Measurements from ENCODE around the gene PGRMC2.

PGRMC2 gene

GRCh38 chr4:128287141-128287870 is at the start of gene PGRMC2:
Gene PGRMC2 (minus strand): TSS chr4:128287813. CDS start chr4:128287790, 23 bp downstream.
- Histone ChIP-seq H3K36me3 (ENCODE audit: control insufficient read depth, insufficient read depth, low read length) (no peaks in the 10 kb centered on the region), H3K4me1 (ENCODE audit: control insufficient read depth, insufficient read depth, low read length) (peaks cover 5% of the 10 kb centered on the region), H3K9ac (ENCODE audit: low read length) (peak within 1 kb of the TSS; percentile 71), H3K27ac (ENCODE audit: low read depth, low read length) (peak within 1 kb of the TSS; percentile 95), H3K27me3 (ENCODE audit: control insufficient read depth, insufficient read depth, low read length) (no peaks in the 10 kb centered on the region), H3K4me3 (ENCODE audit: low read length) (peak within 1 kb of the TSS; percentile 91)

GRCh38 chr4:128335541-128335940 is 47.9 kb upstream of the PGRMC2 start:
- H3K27me3 ChIP-seq (ENCODE audit: control insufficient read depth, insufficient read depth, low read length): no peaks in the 10 kb centered on the region
- H3K9ac ChIP-seq (ENCODE audit: low read length): no peak overlapping the region
- no peak overlapping the region for H3K27ac ChIP-seq (ENCODE audit: low read depth, low read length)
- H3K4me1 ChIP-seq (ENCODE audit: control insufficient read depth, insufficient read depth, low read length): no peaks in the 10 kb centered on the region
- H3K36me3 ChIP-seq (ENCODE audit: control insufficient read depth, insufficient read depth, low read length): no peaks in the 10 kb centered on the region
- no peak overlapping the region for H3K4me3 ChIP-seq (ENCODE audit: low read length)

DNA sequence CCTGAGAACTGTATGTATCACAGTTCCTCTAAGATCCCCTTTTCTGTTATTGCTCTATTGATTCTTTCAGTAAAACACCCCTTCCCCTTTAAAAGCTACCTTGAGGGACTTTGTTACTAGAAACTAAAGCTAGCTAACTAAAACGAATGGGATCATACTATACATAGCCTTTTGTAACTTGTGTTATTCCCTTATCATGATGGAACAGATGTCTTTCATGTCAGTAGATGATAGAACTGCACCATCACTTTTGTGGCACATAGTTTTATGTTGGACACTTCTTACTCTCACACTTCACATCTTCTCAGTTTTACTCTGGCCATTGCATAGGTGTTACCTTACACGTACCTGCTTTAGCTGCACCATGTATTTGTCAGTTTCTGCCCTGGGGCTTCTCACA is 46.6 kb upstream of the PGRMC2 start:
- Histone ChIP-seq H3K4me1 (ENCODE audit: control insufficient read depth, insufficient read depth, low read length) (no peaks in the 10 kb centered on the region), H3K27me3 (ENCODE audit: control insufficient read depth, insufficient read depth, low read length) (no peaks in the 10 kb centered on the region), H3K36me3 (ENCODE audit: control insufficient read depth, insufficient read depth, low read length) (no peaks in the 10 kb centered on the region), H3K9ac (ENCODE audit: low read length) (no peak overlapping the region), H3K4me3 (ENCODE audit: low read length) (no peak overlapping the region), H3K27ac (ENCODE audit: low read depth, low read length) (no peak overlapping the region)

- no peak overlapping the region for H3K9ac ChIP-seq (ENCODE audit: low read length)
- H3K27ac ChIP-seq (ENCODE audit: low read depth, low read length): no peak overlapping the region
- no peaks in the 10 kb centered on the region for H3K36me3 ChIP-seq (ENCODE audit: control insufficient read depth, insufficient read depth, low read length)
- H3K4me1 ChIP-seq (ENCODE audit: control insufficient read depth, insufficient read depth, low read length): no peaks in the 10 kb centered on the region
- no peak overlapping the region for H3K4me3 ChIP-seq (ENCODE audit: low read length)
- no peaks in the 10 kb centered on the region for H3K27me3 ChIP-seq (ENCODE audit: control insufficient read depth, insufficient read depth, low read length)
Measured at GRCh38 chr4:128333309-128334018, 45.9 kb upstream of the PGRMC2 start.

- Histone ChIP-seq H3K9ac (ENCODE audit: low read length) (no peak overlapping the region), H3K27ac (ENCODE audit: low read depth, low read length) (no peak overlapping the region), H3K4me1 (ENCODE audit: control insufficient read depth, insufficient read depth, low read length) (no peaks in the 10 kb centered on the region), H3K4me3 (ENCODE audit: low read length) (no peak overlapping the region), H3K27me3 (ENCODE audit: control insufficient read depth, insufficient read depth, low read length) (no peaks in the 10 kb centered on the region), H3K36me3 (ENCODE audit: control insufficient read depth, insufficient read depth, low read length) (no peaks in the 10 kb centered on the region)
Measured at GRCh38 chr4:128332081-128332480, 44.5 kb upstream of the PGRMC2 start.

DNA sequence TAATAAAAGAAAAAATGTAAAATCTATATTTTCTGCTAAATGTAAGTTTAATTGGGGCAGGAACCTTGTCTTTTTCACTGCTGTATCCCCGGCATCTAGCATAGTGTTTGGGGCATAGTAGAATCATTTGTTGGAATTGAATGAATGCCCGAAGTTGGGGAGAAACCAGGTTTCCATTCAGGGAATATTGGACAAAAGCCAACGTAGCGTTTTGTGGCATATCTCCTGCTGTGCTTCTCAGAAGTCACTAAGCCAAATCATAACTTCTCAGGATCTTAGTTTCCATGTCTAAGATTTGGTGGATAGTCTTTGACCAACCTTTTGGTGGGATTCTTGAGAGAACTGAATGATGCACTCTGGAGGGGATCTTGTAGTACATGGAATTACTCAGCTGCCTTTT is 42.0 kb upstream of the PGRMC2 start:
- no peak overlapping the region for H3K27ac ChIP-seq (ENCODE audit: low read depth, low read length)
- no peak overlapping the region for H3K9ac ChIP-seq (ENCODE audit: low read length)
- no peaks in the 10 kb centered on the region for H3K4me1 ChIP-seq (ENCODE audit: control insufficient read depth, insufficient read depth, low read length)
- H3K27me3 ChIP-seq (ENCODE audit: control insufficient read depth, insufficient read depth, low read length): no peaks in the 10 kb centered on the region
- H3K4me3 ChIP-seq (ENCODE audit: low read length): no peak overlapping the region
- no peaks in the 10 kb centered on the region for H3K36me3 ChIP-seq (ENCODE audit: control insufficient read depth, insufficient read depth, low read length)

DNA sequence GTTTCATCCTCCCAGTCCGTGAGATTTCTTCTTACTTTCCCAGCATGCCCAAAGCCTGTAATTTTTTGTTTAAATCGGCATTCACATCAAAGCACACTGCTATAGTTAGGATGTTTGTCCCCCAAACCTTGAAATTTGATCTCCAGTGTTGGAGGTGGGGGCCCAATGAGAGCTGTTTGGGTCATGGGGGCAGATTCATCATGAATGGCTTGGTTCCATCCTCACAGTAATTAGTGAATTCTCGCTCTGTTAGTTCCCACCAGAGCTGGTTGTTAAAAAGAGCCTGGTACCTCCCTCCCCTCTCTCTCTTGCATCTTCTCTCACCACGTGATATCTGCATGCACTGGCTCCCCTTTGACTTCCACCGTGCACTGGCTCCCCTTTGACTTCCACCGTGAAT is 40.5 kb upstream of the PGRMC2 start:
- Histone ChIP-seq H3K4me1 (ENCODE audit: control insufficient read depth, insufficient read depth, low read length) (no peaks in the 10 kb centered on the region), H3K27ac (ENCODE audit: low read depth, low read length) (no peak overlapping the region)

GRCh38 chr4:128323401-128323800 is 35.8 kb upstream of the PGRMC2 start:
- Histone ChIP-seq H3K36me3 (ENCODE audit: control insufficient read depth, insufficient read depth, low read length) (no peaks in the 10 kb centered on the region), H3K27ac (ENCODE audit: low read depth, low read length) (no peak overlapping the region), H3K27me3 (ENCODE audit: control insufficient read depth, insufficient read depth, low read length) (no peaks in the 10 kb centered on the region), H3K9ac (ENCODE audit: low read length) (no peak overlapping the region), H3K4me3 (ENCODE audit: low read length) (no peak overlapping the region), H3K4me1 (ENCODE audit: control insufficient read depth, insufficient read depth, low read length) (no peaks in the 10 kb centered on the region)

More for the DNA sequence above, 40.5 kb upstream of the PGRMC2 start:
- Histone ChIP-seq H3K27me3 (ENCODE audit: control insufficient read depth, insufficient read depth, low read length) (no peaks in the 10 kb centered on the region), H3K9ac (ENCODE audit: low read length) (no peak overlapping the region), H3K4me3 (ENCODE audit: low read length) (no peak overlapping the region), H3K36me3 (ENCODE audit: control insufficient read depth, insufficient read depth, low read length) (no peaks in the 10 kb centered on the region)

- no peak overlapping the region for H3K27ac ChIP-seq (ENCODE audit: low read depth, low read length)
- no peaks in the 10 kb centered on the region for H3K36me3 ChIP-seq (ENCODE audit: control insufficient read depth, insufficient read depth, low read length)
- H3K4me1 ChIP-seq (ENCODE audit: control insufficient read depth, insufficient read depth, low read length): no peaks in the 10 kb centered on the region
- H3K27me3 ChIP-seq (ENCODE audit: control insufficient read depth, insufficient read depth, low read length): no peaks in the 10 kb centered on the region
- no peak overlapping the region for H3K9ac ChIP-seq (ENCODE audit: low read length)
- H3K4me3 ChIP-seq (ENCODE audit: low read length): no peak overlapping the region
Measured at GRCh38 chr4:128322986-128323385, 35.4 kb upstream of the PGRMC2 start.

- Histone ChIP-seq H3K4me1 (ENCODE audit: control insufficient read depth, insufficient read depth, low read length) (no peaks in the 10 kb centered on the region), H3K27ac (ENCODE audit: low read depth, low read length) (no peak overlapping the region), H3K4me3 (ENCODE audit: low read length) (no peak overlapping the region), H3K36me3 (ENCODE audit: control insufficient read depth, insufficient read depth, low read length) (no peaks in the 10 kb centered on the region), H3K27me3 (ENCODE audit: control insufficient read depth, insufficient read depth, low read length) (no peaks in the 10 kb centered on the region), H3K9ac (ENCODE audit: low read length) (no peak overlapping the region)
Measured at GRCh38 chr4:128322311-128322710, 34.7 kb upstream of the PGRMC2 start.

DNA sequence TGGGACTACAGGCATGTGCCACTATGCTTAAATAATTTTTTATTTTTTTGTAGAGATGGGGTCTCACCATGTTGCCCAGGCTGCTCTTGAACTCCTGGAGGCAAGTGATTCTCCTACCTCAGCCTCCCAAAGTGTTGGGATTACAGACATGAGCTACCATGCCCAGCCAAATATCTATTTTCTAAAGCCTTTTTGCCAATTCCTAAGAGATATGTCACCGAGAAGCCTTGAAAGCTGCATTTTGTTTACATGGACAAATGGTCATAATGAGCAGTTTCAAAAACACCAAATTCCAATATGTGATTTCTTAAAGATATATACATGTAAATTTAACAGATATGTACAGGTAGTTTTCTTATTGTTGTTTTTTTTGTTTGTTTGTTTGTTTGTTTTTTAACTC is 33.0 kb upstream of the PGRMC2 start:
- Histone ChIP-seq H3K27me3 (ENCODE audit: control insufficient read depth, insufficient read depth, low read length) (no peaks in the 10 kb centered on the region), H3K4me1 (ENCODE audit: control insufficient read depth, insufficient read depth, low read length) (no peaks in the 10 kb centered on the region), H3K27ac (ENCODE audit: low read depth, low read length) (no peak overlapping the region)

DNA sequence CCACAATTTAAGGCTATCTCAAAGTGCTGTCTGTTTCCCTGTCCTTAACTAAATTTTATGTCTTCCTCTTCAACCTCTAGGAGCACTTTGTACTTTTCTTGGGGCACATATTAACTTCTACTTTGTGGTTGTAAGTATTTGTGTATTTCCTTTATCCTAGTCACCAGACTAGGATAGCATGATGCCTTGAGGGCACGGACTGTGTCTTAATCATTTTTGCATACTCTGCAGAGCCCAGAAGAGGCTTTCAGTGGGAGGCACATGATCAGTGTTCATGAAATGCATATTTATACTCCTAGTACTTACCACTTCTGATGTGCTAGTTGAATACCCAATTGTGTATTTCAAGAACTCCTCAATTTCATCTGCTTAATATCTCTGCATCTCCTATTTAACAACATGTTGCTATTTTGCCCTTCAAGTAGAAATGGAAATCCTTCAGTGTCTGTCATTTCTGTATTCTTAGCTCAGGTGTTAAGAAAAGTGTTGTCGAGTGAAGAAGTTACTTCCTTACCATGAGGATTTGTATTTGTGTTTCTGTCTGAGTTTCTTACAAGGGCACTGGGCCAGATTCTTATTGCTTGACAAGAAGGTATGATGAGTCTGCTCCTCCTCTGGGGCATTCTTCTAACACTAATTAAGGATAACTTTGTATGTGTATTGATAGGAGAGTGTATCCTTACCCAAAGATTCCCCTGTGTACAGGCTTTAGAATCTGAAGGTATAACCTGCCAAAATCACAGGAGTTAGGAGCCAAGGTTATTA is 28.3 kb upstream of the PGRMC2 start:
- no peaks in the 10 kb centered on the region for H3K27me3 ChIP-seq (ENCODE audit: control insufficient read depth, insufficient read depth, low read length)
- no peak overlapping the region for H3K27ac ChIP-seq (ENCODE audit: low read depth, low read length)
- H3K4me3 ChIP-seq (ENCODE audit: low read length): no peak overlapping the region
- no peaks in the 10 kb centered on the region for H3K4me1 ChIP-seq (ENCODE audit: control insufficient read depth, insufficient read depth, low read length)
- no peak overlapping the region for H3K9ac ChIP-seq (ENCODE audit: low read length)
- no peaks in the 10 kb centered on the region for H3K36me3 ChIP-seq (ENCODE audit: control insufficient read depth, insufficient read depth, low read length)

More for the DNA sequence above, 33.0 kb upstream of the PGRMC2 start:
- H3K36me3 ChIP-seq (ENCODE audit: control insufficient read depth, insufficient read depth, low read length): no peaks in the 10 kb centered on the region
- H3K4me3 ChIP-seq (ENCODE audit: low read length): no peak overlapping the region
- H3K9ac ChIP-seq (ENCODE audit: low read length): no peak overlapping the region

Data from rectal smooth muscle tissue (tissue), 1 donor.